NT2/D1 (cell line): ENCODE data around the gene B3GNT9.

Source experiments
- DNase-seq: peaks from one replicate; pipeline ENCODE4 v3.0.0-alpha.2; 2011; ENCODE audit warnings: low read depth, low spot score
- H3K27me3 ChIP-seq: 2 replicates; pipeline ENCODE4 v1.6.0; 2011; ENCODE audit warnings: mild to moderate bottlenecking; ENCODE audit not compliant: insufficient read length, insufficient read depth
- H3K36me3 ChIP-seq: 2 replicates; pipeline ENCODE4 v1.6.1; 2011; ENCODE audit warnings: mild to moderate bottlenecking, low read length, mixed read lengths; ENCODE audit not compliant: insufficient read depth, insufficient read length
- H3K4me1 ChIP-seq: 2 replicates; pipeline ENCODE4 v1.5.1; 2011; ENCODE audit not compliant: insufficient read depth, insufficient read length
- H3K4me3 ChIP-seq: 2 replicates; pipeline ENCODE4 v1.5.1; 2011; ENCODE audit warnings: low read depth; ENCODE audit not compliant: insufficient read length
- H3K9ac ChIP-seq: 2 replicates; pipeline ENCODE4 v1.6.0; 2011; ENCODE audit warnings: low read depth; ENCODE audit not compliant: insufficient read length
- H3K9me3 ChIP-seq: 2 replicates; pipeline ENCODE4 v1.5.1; 2011; ENCODE audit warnings: mild to moderate bottlenecking, low read length; ENCODE audit not compliant: insufficient read depth
- SUZ12 ChIP-seq: IDR thresholded peaks from 2 replicates; pipeline ENCODE4 v1.6.1; 2011; ENCODE audit not compliant: insufficient read length, insufficient read depth; ENCODE audit errors: extremely low read depth
- YY1 ChIP-seq: IDR thresholded peaks from 2 replicates; pipeline ENCODE4 v1.6.1; 2011; ENCODE audit not compliant: insufficient read length, insufficient read depth
- ZNF274 ChIP-seq: IDR thresholded peaks from 2 replicates; pipeline ENCODE4 v1.6.1; 2011; ENCODE audit warnings: mild to moderate bottlenecking, low read depth, low read length

The B3GNT9 gene

DNA sequence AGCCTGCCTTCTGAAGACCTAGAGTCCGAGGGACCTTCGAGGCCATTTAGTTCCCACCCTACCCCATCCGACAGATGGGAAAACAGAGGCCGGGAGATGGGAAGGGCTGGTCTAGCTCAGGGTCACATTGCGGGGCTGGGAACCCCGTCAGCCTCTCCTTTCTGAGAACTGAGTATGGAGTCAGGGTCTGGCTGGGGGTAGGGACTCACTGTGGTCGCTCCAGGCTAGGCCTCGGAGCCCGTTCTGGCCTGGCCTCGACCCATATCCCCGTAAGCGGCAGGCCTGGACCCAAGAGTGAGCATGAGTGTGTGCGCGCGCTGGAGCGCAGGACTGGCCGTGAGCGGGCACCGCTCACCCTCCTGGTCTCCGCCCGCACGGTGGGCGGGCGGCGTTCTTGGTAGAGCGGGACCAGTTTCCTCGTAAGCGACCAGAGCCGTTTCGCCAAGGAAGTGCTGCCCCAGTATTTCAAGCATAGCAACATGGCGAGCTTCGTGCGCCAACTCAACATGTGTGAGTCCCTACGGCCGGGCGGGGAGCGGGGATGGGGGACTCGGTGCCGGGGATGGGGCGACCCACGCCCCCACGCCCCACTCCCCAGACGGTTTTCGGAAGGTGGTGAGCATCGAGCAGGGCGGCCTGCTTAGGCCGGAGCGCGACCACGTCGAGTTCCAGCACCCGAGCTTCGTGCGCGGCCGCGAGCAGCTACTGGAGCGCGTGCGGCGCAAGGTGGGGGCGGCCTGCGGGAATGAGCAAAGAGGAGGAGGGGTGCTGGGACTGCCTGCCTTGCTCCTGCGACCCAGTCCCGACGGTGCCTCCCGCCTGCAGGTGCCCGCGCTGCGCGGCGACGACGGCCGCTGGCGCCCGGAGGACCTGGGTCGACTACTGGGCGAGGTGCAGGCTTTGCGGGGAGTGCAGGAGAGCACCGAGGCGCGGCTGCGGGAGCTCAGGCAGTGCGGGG is 14.6 kb upstream of the B3GNT9 start:
- H3K4me3 ChIP-seq, result peak overlapping the region; percentile 3
- H3K36me3 ChIP-seq, result no peaks in the 10 kb centered on the region
- TF ChIP-seq ZNF274 (no peak), YY1 (no peak), SUZ12 (no peak)
- peak overlapping the region; percentile 39 for H3K9ac ChIP-seq
- no peaks in the 10 kb centered on the region for H3K9me3 ChIP-seq
- no peak for DNase-seq
- H3K4me1 ChIP-seq, result peaks cover 14% of the 10 kb centered on the region
- H3K27me3 ChIP-seq, result peaks cover 90% of the 10 kb centered on the region

DNA sequence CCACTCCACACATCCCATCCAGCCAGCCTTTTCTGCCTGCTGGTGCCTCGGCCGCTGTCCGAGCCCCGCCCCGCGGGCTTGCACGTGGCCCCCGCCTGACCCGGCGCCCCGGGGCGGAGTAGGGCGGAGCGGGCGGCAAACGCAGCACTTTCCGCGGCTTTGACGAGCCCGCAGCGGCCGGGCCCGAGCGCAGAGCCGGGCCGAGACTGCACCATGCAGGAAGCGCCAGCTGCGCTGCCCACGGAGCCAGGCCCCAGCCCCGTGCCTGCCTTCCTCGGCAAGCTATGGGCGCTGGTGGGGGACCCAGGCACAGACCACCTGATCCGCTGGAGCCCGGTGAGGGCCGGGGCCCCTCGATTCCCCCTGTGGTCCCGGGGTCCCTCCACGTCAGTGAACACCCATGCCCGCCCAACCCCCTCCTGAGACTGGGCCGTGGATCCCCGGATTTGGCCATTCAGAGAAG is 13.8 kb upstream of the B3GNT9 start, which contains the start of gene HSF4:
Gene HSF4, plus strand, starts transcription at position 147 of the 463 bp plus-strand sequence. Its CDS starts 67 bp downstream, at position 214.
- H3K9ac ChIP-seq, result peak within 1 kb of the TSS; percentile 76
- H3K27me3 ChIP-seq, result peaks cover 98% of the 10 kb centered on the region
- no peaks in the 10 kb centered on the region for H3K9me3 ChIP-seq
- no peaks in the 10 kb centered on the region for H3K36me3 ChIP-seq
- peaks cover 14% of the 10 kb centered on the region for H3K4me1 ChIP-seq
- TF ChIP-seq SUZ12 (no peak), ZNF274 (no peak)
- DNase-seq, result no peak
- H3K4me3 ChIP-seq, result peak within 1 kb of the TSS; percentile 47

DNA sequence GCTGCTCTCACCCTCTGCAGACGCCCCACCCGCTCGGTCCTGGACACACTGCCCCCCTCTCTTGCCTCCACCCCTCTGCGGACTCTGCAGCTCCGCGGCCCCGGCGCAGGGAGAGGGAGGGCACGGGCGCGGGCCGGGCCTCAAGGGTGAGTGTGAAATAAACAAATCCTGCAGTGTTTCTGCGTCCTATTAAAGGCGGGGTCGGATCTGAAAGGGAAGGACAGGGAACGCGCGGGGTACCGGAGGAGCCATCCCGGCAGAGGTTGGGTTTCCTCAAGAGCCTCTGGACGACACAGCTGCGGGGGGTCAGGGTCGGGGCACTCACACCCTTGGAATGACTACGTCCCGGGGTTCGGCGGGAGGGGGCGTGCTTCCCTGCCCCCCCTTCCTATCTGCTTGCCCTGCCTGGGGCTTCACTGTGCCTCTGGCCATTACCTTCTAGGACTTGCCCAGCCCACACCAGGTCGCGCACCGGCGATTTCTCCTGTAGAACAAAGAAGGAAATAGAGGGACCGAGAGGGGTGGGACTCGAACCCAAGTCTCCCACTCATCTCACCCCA is 13.3 kb upstream of the B3GNT9 start:
- DNase-seq, result no peak
- peak overlapping the region; percentile 76 for H3K9ac ChIP-seq
- peak overlapping the region; percentile 47 for H3K4me3 ChIP-seq

DNA sequence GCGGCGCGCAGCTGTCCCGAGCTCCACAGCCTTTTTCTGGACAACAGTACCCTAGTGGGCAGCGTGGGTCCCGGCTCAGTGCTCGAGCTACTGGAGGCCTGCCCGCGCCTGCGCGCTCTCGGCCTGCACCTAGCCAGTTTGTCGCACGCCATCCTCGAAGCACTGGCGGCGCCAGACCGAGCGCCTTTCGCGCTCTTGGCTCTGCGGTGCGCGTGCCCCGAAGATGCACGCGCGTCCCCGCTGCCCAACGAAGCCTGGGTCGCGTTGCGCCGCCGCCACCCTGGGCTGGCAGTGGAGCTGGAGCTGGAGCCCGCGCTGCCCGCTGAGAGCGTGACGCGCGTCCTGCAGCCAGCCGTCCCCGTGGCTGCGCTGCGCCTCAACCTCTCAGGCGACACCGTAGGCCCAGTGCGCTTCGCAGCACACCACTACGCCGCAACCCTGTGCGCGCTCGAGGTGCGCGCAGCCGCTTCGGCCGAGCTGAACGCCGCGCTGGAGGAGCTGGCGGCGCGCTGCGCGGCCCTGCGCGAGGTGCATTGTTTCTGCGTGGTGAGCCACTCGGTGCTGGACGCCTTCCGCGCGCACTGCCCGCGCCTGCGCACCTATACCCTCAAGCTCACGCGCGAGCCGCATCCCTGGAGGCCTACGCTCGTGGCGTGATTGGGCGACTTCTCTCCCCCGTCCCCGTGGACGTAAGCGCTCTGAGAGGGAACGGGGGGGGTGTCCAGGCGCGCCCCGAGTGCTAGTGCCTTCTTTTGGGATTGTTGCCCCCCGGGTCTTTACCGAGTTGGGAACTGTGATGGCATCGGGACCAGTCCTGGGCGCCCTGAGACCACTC is 12.6 kb upstream of the B3GNT9 start:
- peaks cover 98% of the 10 kb centered on the region for H3K27me3 ChIP-seq
- H3K9me3 ChIP-seq, result no peaks in the 10 kb centered on the region
- peak overlapping the region; percentile 47 for H3K4me3 ChIP-seq
- no peaks in the 10 kb centered on the region for H3K36me3 ChIP-seq
- H3K4me1 ChIP-seq, result peaks cover 14% of the 10 kb centered on the region
- no peak for DNase-seq
- H3K9ac ChIP-seq, result peak overlapping the region; percentile 76
- TF ChIP-seq ZNF274 (no peak), SUZ12 (peak; percentile 96)

More for the DNA sequence above, 13.3 kb upstream of the B3GNT9 start:
- Histone ChIP-seq H3K9me3 (no peaks in the 10 kb centered on the region), H3K27me3 (peaks cover 98% of the 10 kb centered on the region), H3K4me1 (peaks cover 14% of the 10 kb centered on the region), H3K36me3 (no peaks in the 10 kb centered on the region)
- no peak for TF ChIP-seq ZNF274
- TF ChIP-seq SUZ12, result peak; percentile 30
- TF ChIP-seq YY1, result no peak

DNA sequence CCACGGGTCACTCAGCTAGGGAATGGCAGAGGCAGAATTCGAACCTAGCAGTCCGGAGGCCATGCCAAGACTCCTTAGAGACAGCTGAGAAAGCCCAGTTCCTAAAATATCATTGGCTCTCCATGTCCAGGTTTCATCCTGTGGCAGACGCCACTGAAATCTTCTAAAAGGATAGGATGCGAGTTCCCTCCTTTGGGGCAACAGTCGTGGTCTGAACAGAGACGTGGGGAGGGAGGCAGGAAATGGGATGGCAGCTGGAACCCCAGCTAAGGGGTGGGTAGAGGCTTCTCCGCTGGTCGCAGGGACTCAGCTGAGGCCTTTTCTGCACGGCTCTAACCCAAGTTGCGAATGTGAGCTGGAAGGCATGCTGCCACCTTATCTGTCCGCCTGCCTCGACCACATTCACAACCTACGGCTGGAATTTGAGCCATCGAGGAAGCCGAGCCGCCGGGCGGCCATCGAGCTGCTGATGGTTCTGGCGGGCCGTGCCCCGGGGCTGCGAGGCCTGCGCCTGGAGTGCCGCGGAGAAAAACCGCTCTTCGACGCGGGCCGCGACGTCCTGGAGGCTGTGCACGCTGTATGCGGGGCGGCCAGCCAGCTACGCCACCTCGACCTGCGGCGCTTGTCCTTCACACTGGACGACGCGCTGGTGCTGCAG is 11.8 kb upstream of the B3GNT9 start:
- no peak for DNase-seq
- peak overlapping the region; percentile 47 for H3K4me3 ChIP-seq

DNA sequence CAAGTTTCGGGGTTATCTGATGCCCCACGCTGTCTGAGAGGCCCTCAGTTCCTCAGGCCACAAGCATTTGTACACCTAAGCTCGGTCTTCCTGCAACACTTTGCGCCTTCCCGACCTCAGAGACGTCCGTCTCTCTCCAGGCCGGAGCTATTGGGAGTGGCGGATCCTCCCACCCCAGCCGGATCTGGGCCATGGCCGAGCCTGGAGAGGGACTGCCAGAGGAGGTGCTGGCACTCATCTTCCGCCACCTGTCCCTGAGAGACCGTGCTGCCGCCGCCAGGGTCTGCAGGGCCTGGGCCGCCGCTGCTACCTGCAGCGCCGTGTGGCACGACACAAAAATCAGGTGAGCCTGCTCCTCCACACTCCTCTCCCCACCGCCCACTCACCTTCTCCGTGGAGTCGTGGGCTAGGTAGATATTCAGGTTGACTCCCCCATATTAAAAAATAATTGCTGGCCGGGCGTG is 10.8 kb upstream of the B3GNT9 start:
- Histone ChIP-seq H3K4me1 (peaks cover 14% of the 10 kb centered on the region), H3K27me3 (peaks cover 98% of the 10 kb centered on the region), H3K9me3 (no peaks in the 10 kb centered on the region), H3K36me3 (no peaks in the 10 kb centered on the region), H3K9ac (no peak overlapping the region), H3K4me3 (no peak overlapping the region)
- no peak for TF ChIP-seq YY1
- no peak for DNase-seq

More for the DNA sequence above, 11.8 kb upstream of the B3GNT9 start:
- Histone ChIP-seq H3K9ac (peak overlapping the region; percentile 29), H3K9me3 (no peaks in the 10 kb centered on the region), H3K4me1 (peaks cover 14% of the 10 kb centered on the region), H3K27me3 (peaks cover 98% of the 10 kb centered on the region), H3K36me3 (no peaks in the 10 kb centered on the region)
- TF ChIP-seq ZNF274, result no peak
- TF ChIP-seq SUZ12, result no peak
- TF ChIP-seq YY1, result no peak
